ENCODE results near the gene SPATA12. TPM values are rescaled to one million over a fixed set of nuclear protein-coding genes. Genes with fewer than 3 reads are reported as not detected.

Gene SPATA12
- total RNA-seq, 1 experiment from 2014 or later = 0.22 TPM

- Histone ChIP-seq H3K56ac (ENCODE audit: insufficient read length, low read depth, low read length) (no peak overlapping the region), H2BK5ac (ENCODE audit: insufficient read length, low read length) (no peak overlapping the region), H2BK15ac (ENCODE audit: low read depth, low read length) (no peak overlapping the region), H3K14ac (ENCODE audit: insufficient read depth, low read length) (no peak overlapping the region), H2BK12ac (ENCODE audit: insufficient read length, low read depth, low read length) (no peak overlapping the region), H3K79me1 (ENCODE audit: insufficient read depth, low read depth, low read length, poor library complexity, severe bottlenecking) (no peaks in the 10 kb centered on the region), H4K91ac (ENCODE audit: insufficient read length, low read depth, low read length) (no peak overlapping the region), H3K23ac (ENCODE audit: insufficient read length, low read depth, low read length) (no peak overlapping the region), H3K27ac (ENCODE audit: insufficient read length, low read depth, low read length) (no peak overlapping the region), H3K27me3 (ENCODE audit: insufficient read depth, low read length) (no peaks in the 10 kb centered on the region), H2BK120ac (ENCODE audit: low read depth, low read length, poor library complexity, severe bottlenecking) (no peak overlapping the region), H2BK20ac (ENCODE audit: low read depth, low read length, poor library complexity, severe bottlenecking) (no peak overlapping the region), H2AK5ac (ENCODE audit: insufficient read length, low read length) (no peak overlapping the region), H3T11ph (ENCODE audit: low read length) (peak overlapping the region; percentile 47), H4K20me1 (ENCODE audit: control insufficient read depth, insufficient read depth, insufficient read length) (no peaks in the 10 kb centered on the region), H3K9me3 (ENCODE audit: control insufficient read depth, low read depth, low read length) (no peaks in the 10 kb centered on the region), H3K23me2 (ENCODE audit: insufficient read length, low read depth, low read length, poor library complexity, severe bottlenecking) (no peaks in the 10 kb centered on the region), H4K8ac (replicated peaks; ENCODE audit: insufficient read length, low read depth, low read length) (no peak overlapping the region), H4K5ac (ENCODE audit: insufficient read length, low read depth, low read length) (no peak overlapping the region), H2AFZ (ENCODE audit: low read length) (no peak overlapping the region), H3K4me1 (ENCODE audit: insufficient read depth, low read length) (peaks cover 3% of the 10 kb centered on the region; the same call in 1 of the 2 replicates), H3K4me2 (ENCODE audit: insufficient read depth, insufficient read length, low read length) (no peak overlapping the region), H3K4ac (ENCODE audit: low read depth, low read length) (no peak overlapping the region), H3K18ac (ENCODE audit: insufficient read length, low read depth, low read length) (no peak overlapping the region), H3K9ac (ENCODE audit: extremely low read depth, insufficient read length, low read length) (no peak overlapping the region), H3K79me2 (ENCODE audit: insufficient read depth, low read length) (no peaks in the 10 kb centered on the region)
- no peak for DNase-seq
- WGBS (ENCODE audit: extremely low coverage, insufficient read length, low lambda C conversion rate) = no CpG with 5 or more reads among the region's 3 CpGs
- Mint-ChIP-seq H3K9me3 (no peaks in the 10 kb centered on the region), H3K27me3 (ENCODE audit: low read depth) (no peaks in the 10 kb centered on the region), H3K27ac (peak overlapping the region in 2 of 3 experiments; percentile 91 to 93; a peak in 3 of 7 replicates), H3K4me1 (peaks cover 29 to 31% of the 10 kb centered on the region in 2 experiments), H3K36me3 (ENCODE audit: insufficient read depth in 1 of 3, low read depth in 3 of 3) (no peaks in the 10 kb centered on the region; a peak in 1 of 7 replicates), H3K4me3 (no peak overlapping the region)
- no peak for TF ChIP-seq CTCF (conservative IDR thresholded peaks at IDR 0.05)
These were observed 1.1 kb downstream of the SPATA12 start for GRCh38 chr3:57061556-57061955.
